GM18858 (cell line): Measurements from ENCODE around the gene DAAM2.

Experiments
- ATAC-seq: cut with Tn5 transposase; IDR thresholded peaks from one replicate; pipeline ENCODE4 v1.9.1; 2021; ENCODE audit not compliant: unreplicated experiment

The DAAM2 gene

GRCh38 chr6:39791850-39792539 is at the start of gene DAAM2:
Gene DAAM2 (plus strand): TSS chr6:39792376. CDS start chr6:39856303, 63,927 bp downstream.
- ATAC-seq = no peak

GRCh38 chr6:39746795-39747194 is 45.4 kb upstream of the DAAM2 start:
- no peak for ATAC-seq

- no peak for ATAC-seq
Observed at GRCh38 chr6:39752835-39753724, 39.1 kb upstream of the DAAM2 start.

GRCh38 chr6:39753725-39754045 is 38.5 kb upstream of the DAAM2 start:
- no peak for ATAC-seq

- ATAC-seq = no peak
Observed at GRCh38 chr6:39754514-39755115, 37.6 kb upstream of the DAAM2 start.

- ATAC-seq = no peak
Observed at GRCh38 chr6:39755231-39755630, 36.9 kb upstream of the DAAM2 start.

GRCh38 chr6:39756582-39756981 is 35.6 kb upstream of the DAAM2 start:
- no peak for ATAC-seq

- ATAC-seq = no peak
Observed at GRCh38 chr6:39758905-39759605, 33.1 kb upstream of the DAAM2 start.

- no peak for ATAC-seq
Observed at GRCh38 chr6:39760226-39760952, 31.8 kb upstream of the DAAM2 start.

- no peak for ATAC-seq
Observed at GRCh38 chr6:39765508-39766065, 26.6 kb upstream of the DAAM2 start.

- no peak for ATAC-seq
Observed at GRCh38 chr6:39769012-39769411, 23.2 kb upstream of the DAAM2 start.

- ATAC-seq = no peak
Observed at GRCh38 chr6:39770446-39770845, 21.7 kb upstream of the DAAM2 start.

GRCh38 chr6:39772559-39773273 is 19.5 kb upstream of the DAAM2 start:
- ATAC-seq = no peak

GRCh38 chr6:39773782-39774181 is 18.4 kb upstream of the DAAM2 start:
- ATAC-seq = no peak

- ATAC-seq = no peak
Observed at GRCh38 chr6:39776581-39776980, 15.6 kb upstream of the DAAM2 start.

GRCh38 chr6:39777218-39777617 is 15.0 kb upstream of the DAAM2 start:
- ATAC-seq = no peak

- ATAC-seq = no peak
Observed at GRCh38 chr6:39777661-39778060, 14.5 kb upstream of the DAAM2 start.

GRCh38 chr6:39778581-39779255 is 13.5 kb upstream of the DAAM2 start:
- no peak for ATAC-seq

GRCh38 chr6:39785281-39785680 is 6.9 kb upstream of the DAAM2 start:
- ATAC-seq = no peak
